Endothelial cell of umbilical vein (primary cell): Measurements from ENCODE around the gene PDZD4. TPM values are rescaled to one million over a fixed set of nuclear protein-coding genes. Genes with fewer than 3 reads are reported as not detected.
A peak's percentile ranks its signal among the peaks of the same experiment; 100 is the strongest.

Experiments
- BruUV-seq: library from RNA; stranded (reverse); fragments of 400-500 nt; replicated peaks from 2 replicates; lab custom pipeline; 2021; lab: Mats Ljungman, UMichigan
- CTCF ChIA-PET: fragments of 300-600, 350-600 bp; sonication (Branson Sonifier 250); formaldehyde crosslinking; loops from one replicate; lab custom pipeline; 2021; ENCODE audit warnings: antibody characterized with exemption, inconsistent platforms; lab: Charles Lee
- POLR2A ChIA-PET: fragments of 300-600, 350-600 bp; sonication (Branson Sonifier 250); formaldehyde crosslinking; loops from one replicate; lab custom pipeline; 2021; ENCODE audit warnings: antibody characterized with exemption, inconsistent platforms; lab: Charles Lee
- DNase-seq: peaks from one replicate; pipeline ENCODE4 v3.0.0-alpha.2; 2011; ENCODE audit warnings: low read depth, low spot score
- FAIRE-seq: peaks from 2 replicates; lab custom pipeline; 2011; peaks lifted over from hg19 to GRCh38; lab: Jason Lieb, UNC
- H2AFZ ChIP-seq: 2 replicates; pipeline ENCODE4 v1.6.0; 2012; ENCODE audit warnings: low read depth, low read length, control low read depth, inconsistent platforms
- H3K27ac ChIP-seq: 2 replicates; pipeline ENCODE4 v1.5.1; 2011; ENCODE audit warnings: low read depth, mild to moderate bottlenecking, control low read depth, low read length, moderate library complexity; ENCODE audit not compliant: insufficient read depth
- H3K27me3 ChIP-seq, 2 experiments: 2 replicates each; pipeline versions ENCODE4 v1.6.0 to v1.6.1; 2011; ENCODE audit warnings: low read length in 2 of 2, mixed read lengths in 1 of 2; ENCODE audit not compliant: control insufficient read depth in 2 of 2, insufficient read depth in 2 of 2
- H3K36me3 ChIP-seq, 2 experiments: 2 replicates in 1 of 2; 3 replicates in 1 of 2; pipeline ENCODE4 v1.5.1; 2011; ENCODE audit warnings: low read length in 2 of 2, mild to moderate bottlenecking in 1 of 2, moderate library complexity in 1 of 2; ENCODE audit not compliant: control insufficient read depth in 2 of 2, insufficient read depth in 2 of 2; ENCODE audit errors: extremely low read depth in 1 of 2
- H3K4me1 ChIP-seq: 3 replicates; pipeline ENCODE4 v1.5.1; 2011; ENCODE audit warnings: mild to moderate bottlenecking, low read length; ENCODE audit not compliant: control insufficient read depth, insufficient read depth; ENCODE audit errors: extremely low read depth
- H3K4me2 ChIP-seq: 2 replicates; pipeline ENCODE4 v1.6.1; 2011; ENCODE audit warnings: low read length, control low read depth, mixed read lengths; ENCODE audit not compliant: insufficient read depth
- H3K4me3 ChIP-seq, 3 experiments: fragments of 200-600 bp in 1 of 3; sonication (generic), shearing (Covaris generic) in 1 of 3; replicated peaks in 1 of 3; 2 replicates each; pipeline ENCODE4 v1.5.1; 2011 to 2016; ENCODE audit warnings: control low read depth in 3 of 3, low read length in 3 of 3, mild to moderate bottlenecking in 2 of 3, inconsistent platforms in 1 of 3, low read depth in 1 of 3, moderate library complexity in 1 of 3; ENCODE audit not compliant: insufficient read depth in 1 of 3
- H3K79me2 ChIP-seq: 2 replicates; pipeline ENCODE4 v1.6.0; 2012; ENCODE audit warnings: low read length, inconsistent platforms; ENCODE audit not compliant: control insufficient read depth, insufficient read depth
- H3K9ac ChIP-seq: replicated peaks from 2 replicates; pipeline ENCODE3; 2011; ENCODE audit warnings: low read length, control low read depth; ENCODE audit not compliant: insufficient read depth; ENCODE audit errors: extremely low read depth
- H3K9me1 ChIP-seq: replicated peaks from 3 replicates; pipeline ENCODE4 v1.6.0; 2011; ENCODE audit warnings: mild to moderate bottlenecking, low read length; ENCODE audit not compliant: control insufficient read depth, insufficient read depth; ENCODE audit errors: extremely low read depth
- H3K9me3 ChIP-seq: replicated peaks from 2 replicates; pipeline ENCODE4 v1.5.1; 2012; ENCODE audit warnings: low read length, inconsistent platforms; ENCODE audit not compliant: control insufficient read depth, insufficient read depth
- H4K20me1 ChIP-seq: replicated peaks from 2 replicates; pipeline ENCODE3; 2011; ENCODE audit warnings: mild to moderate bottlenecking, low read length; ENCODE audit not compliant: control insufficient read depth, insufficient read depth; ENCODE audit errors: extremely low read depth
- CTCF ChIP-seq, 2 donors: IDR thresholded peaks; 1 replicate in 1 of 2; 2 replicates in 1 of 2; pipeline ENCODE4 v1.5.1; 2011; ENCODE audit warnings: low read length in 2 of 2, mild to moderate bottlenecking in 2 of 2, moderate library complexity in 2 of 2, control low read depth in 1 of 2, inconsistent platforms in 1 of 2, low read depth in 1 of 2; ENCODE audit not compliant: insufficient read depth in 1 of 2; ENCODE audit errors: extremely low read depth in 1 of 2
- EZH2 ChIP-seq: IDR thresholded peaks from 2 replicates; pipeline ENCODE4 v1.6.1; 2012; ENCODE audit warnings: borderline replicate concordance, low read depth, mild to moderate bottlenecking, moderate library complexity, low read length, inconsistent platforms; ENCODE audit not compliant: severe bottlenecking
- FOS ChIP-seq: IDR thresholded peaks from 2 replicates; pipeline ENCODE4 v1.6.1; 2011; ENCODE audit warnings: mild to moderate bottlenecking, low read length, moderate library complexity, borderline replicate concordance; ENCODE audit not compliant: insufficient read depth
- JUN ChIP-seq: IDR thresholded peaks from 2 replicates; pipeline ENCODE4 v1.6.1; 2011; ENCODE audit warnings: borderline replicate concordance, low read depth; ENCODE audit not compliant: insufficient read length, insufficient read depth
- MAX ChIP-seq: IDR thresholded peaks from 2 replicates; pipeline ENCODE4 v1.6.1; 2011; ENCODE audit not compliant: insufficient read depth, insufficient read length
- MYC ChIP-seq: IDR thresholded peaks from one replicate; pipeline ENCODE4 v1.6.1; 2011; ENCODE audit warnings: mild to moderate bottlenecking, low read depth, low read length
- POLR2A ChIP-seq: IDR thresholded peaks from 2 replicates; pipeline ENCODE4 v1.6.1; 2012; ENCODE audit warnings: low read depth, mild to moderate bottlenecking, control low read depth, low read length
- POLR2AphosphoS5 ChIP-seq: IDR thresholded peaks from 2 replicates; pipeline ENCODE4 v1.6.1; 2012; ENCODE audit warnings: low read depth, mild to moderate bottlenecking, control low read depth, low read length, moderate library complexity; ENCODE audit not compliant: insufficient read depth
- dilution Hi-C: fragments of 300-500 bp; cut with MboI; formaldehyde crosslinking; loops from one replicate; pipeline ENCODE4 v1.15.0; 2019; ENCODE audit warnings: low sequenced_read_pairs; ENCODE audit not compliant: extremely low pct_ligation_motif_present
- intact Hi-C: fragments of 100-400 bp; cut with micrococcal nuclease; formaldehyde crosslinking; loops from one replicate; pipeline ENCODE4 v1.10.0; 2022
- polyA plus RNA-seq, 4 experiments: library from polyadenylated mRNA; depleted of rRNA in 3 of 4; stranded (reverse) in 3 of 4; unstranded in 1 of 4; fragments of >200 nt; gene quantifications; 2 replicates each; pipeline versions ENCODE4 v1.2.1 to v1.2.3, GENCODE V29; 2011 to 2012; ENCODE audit warnings: missing spikeins in 1 of 4
- total RNA-seq: library from RNA; stranded (reverse); gene quantifications from 2 replicates; pipeline ENCODE4 v1.2.3, GENCODE V29; 2021

PDZD4 gene
- total and polyA plus RNA-seq, 2 donors (not counting 3 experiments of a cell fraction or from before 2014, with no cell fraction given), result 0.07 to 0.09 TPM

- peak overlapping the region; percentile 53 for H3K4me2 ChIP-seq
- no TSS peak for BruUV-seq
- H3K9me1 ChIP-seq, result no peaks in the 10 kb centered on the region
- H4K20me1 ChIP-seq, result no peaks in the 10 kb centered on the region
- peak overlapping the region; percentile 75 for H3K27ac ChIP-seq
- FAIRE-seq, result peak; percentile 98
- POLR2A ChIA-PET, result interaction anchor here (0.8 kb wide), 1 partner anchor 160 kb away, joined by 3 read pairs; the partner anchor contains the start of gene ARHGAP4
- H3K4me1 ChIP-seq, result peaks cover 20% of the 10 kb centered on the region
- intact Hi-C loops, result loop anchor here (10.0 kb wide), 1 partner anchor 279 kb away; no protein-coding TSS in a partner anchor
- H2AFZ ChIP-seq, result peak overlapping the region; percentile 31
- TF ChIP-seq POLR2A (no peak), MAX (no peak), CTCF (IDR thresholded peaks at IDR 0.05; ENCODE audit: extremely low read depth in 1 of 2, insufficient read depth in 1 of 2, low read depth in 1 of 2, low read length in 2 of 2) (no peak), MYC (no peak), JUN (no peak), EZH2 (no peak), POLR2AphosphoS5 (peak; percentile 28), FOS (peak; percentile 56)
- H3K9ac ChIP-seq, result peak overlapping the region; percentile 42
- dilution Hi-C loops, result no loop called here
- no peaks in the 10 kb centered on the region for H3K9me3 ChIP-seq
- peak; percentile 58 for DNase-seq
- CTCF ChIA-PET, result interaction anchor here (0.8 to 4.6 kb wide), 2 partner anchors 14 to 183 kb away, joined by 3 to 68 read pairs; no protein-coding TSS in a partner anchor
- peaks cover 0 to 9% of the 10 kb centered on the region in 2 experiments for H3K36me3 ChIP-seq
- no peaks in the 10 kb centered on the region for H3K27me3 ChIP-seq
- H3K4me3 ChIP-seq, result peak overlapping the region in 2 of 3 experiments; percentile 2 to 38
- no peaks in the 10 kb centered on the region for H3K79me2 ChIP-seq
Observed at GRCh38 chrX:153766098-153766817, 64.1 kb downstream of the PDZD4 start.
